PC-9 (cell line): ENCODE measurements around the gene PCNT. TPM values are rescaled to one million over a fixed set of nuclear protein-coding genes. Genes with fewer than 3 reads are reported as not detected.

Experiments used
- BruUV-seq: library from RNA; stranded (reverse); fragments of 400-500 nt; replicated peaks from 2 replicates; lab custom pipeline; 2021; lab: Mats Ljungman, UMichigan
- CTCF ChIA-PET: fragments of 300-600 bp; sonication (Branson Sonifier 250); formaldehyde crosslinking; loops from one replicate; lab custom pipeline; 2022; ENCODE audit warnings: antibody characterized with exemption; lab: Charles Lee
- POLR2A ChIA-PET: fragments of 300-600 bp; sonication (Branson Sonifier 250); formaldehyde crosslinking; loops from one replicate; lab custom pipeline; 2022; ENCODE audit warnings: antibody characterized with exemption; ENCODE audit not compliant: unreplicated experiment; lab: Charles Lee
- DNase-seq, 2 experiments: peaks; one replicate each; pipeline versions ENCODE4 v3.0.0 to v3.0.0-alpha.2; 2015 to 2022; ENCODE audit warnings: mixed read lengths in 1 of 2
- H2AFZ ChIP-seq: fragments of 200-600 bp; sonication (generic); 2 replicates; pipeline ENCODE4 v1.8.1; 2017; ENCODE audit warnings: antibody characterized with exemption
- H3F3A ChIP-seq: fragments of 200-600 bp; sonication (generic); 2 replicates; pipeline ENCODE4 v1.8.1; 2017; ENCODE audit warnings: antibody characterized with exemption, mild to moderate bottlenecking, low read depth; ENCODE audit not compliant: insufficient read depth
- H3K27ac ChIP-seq: fragments of 200-600 bp; sonication (generic); 2 replicates; pipeline ENCODE4 v1.6.1; 2016; ENCODE audit warnings: mixed run types
- H3K27me3 ChIP-seq: fragments of 200-600 bp; sonication (generic); 2 replicates; pipeline ENCODE4 v1.6.1; 2016; ENCODE audit warnings: low read depth, mixed run types; ENCODE audit not compliant: insufficient read depth
- H3K36me3 ChIP-seq: fragments of 200-600 bp; sonication (generic); 2 replicates; pipeline ENCODE4 v1.6.1; 2016; ENCODE audit warnings: low read depth, mixed run types
- H3K4me1 ChIP-seq: fragments of 200-600 bp; sonication (generic); replicated peaks from 2 replicates; pipeline ENCODE4 v1.6.1; 2016; ENCODE audit warnings: mixed run types; ENCODE audit not compliant: insufficient read depth
- H3K4me2 ChIP-seq: fragments of 200-600 bp; sonication (generic); 2 replicates; pipeline ENCODE4 v1.6.1; 2017; ENCODE audit warnings: mixed run types
- H3K4me3 ChIP-seq: fragments of 200-600 bp; sonication (generic); 2 replicates; pipeline ENCODE4 v1.6.1; 2016; ENCODE audit warnings: mixed run types
- H3K79me2 ChIP-seq: fragments of 200-600 bp; sonication (generic); 2 replicates; pipeline ENCODE4 v1.6.1; 2017; ENCODE audit warnings: low read depth, mixed run types
- H3K9me2 ChIP-seq: fragments of 200-600 bp; sonication (generic); 2 replicates; pipeline ENCODE4 v1.8.1; 2017; ENCODE audit warnings: mild to moderate bottlenecking; ENCODE audit not compliant: insufficient read depth
- H3K9me3 ChIP-seq: fragments of 200-600 bp; sonication (generic); 2 replicates; pipeline ENCODE4 v1.8.1; 2016; ENCODE audit warnings: low read depth; ENCODE audit not compliant: insufficient read depth
- H4K20me1 ChIP-seq: fragments of 200-600 bp; sonication (generic); 2 replicates; pipeline ENCODE4 v1.8.1; 2017; ENCODE audit not compliant: insufficient read depth
- CTCF ChIP-seq: fragments of 200-600 bp; sonication (generic); conservative IDR thresholded peaks from 2 replicates; pipeline ENCODE4 v1.6.1; 2017; ENCODE audit warnings: mixed run types, antibody characterized with exemption, mild to moderate bottlenecking, moderate library complexity
- EZH2 ChIP-seq: fragments of 200-600 bp; sonication (generic); IDR thresholded peaks from 2 replicates; pipeline ENCODE4 v1.8.0; 2017; ENCODE audit warnings: antibody characterized with exemption, low read depth
- intact Hi-C: fragments of 100-400 bp; cut with micrococcal nuclease; formaldehyde crosslinking; loops from one replicate; pipeline ENCODE4 v1.10.0; 2022; ENCODE audit not compliant: unreplicated experiment
- total RNA-seq: library from RNA; stranded (reverse); gene quantifications from 2 replicates; pipeline ENCODE4 v1.2.3, GENCODE V29; 2021

The PCNT gene
- total RNA-seq, 1 experiment from 2014 or later = 33.4 TPM

- H4K20me1 ChIP-seq = no peaks in the 10 kb centered on the region
- H3K9me2 ChIP-seq = no peaks in the 10 kb centered on the region
- H2AFZ ChIP-seq = no peak overlapping the region
- H3F3A ChIP-seq = no peaks in the 10 kb centered on the region
- intact Hi-C loops = no loop called here
- no peaks in the 10 kb centered on the region for H3K79me2 ChIP-seq
- H3K27ac ChIP-seq = no peak overlapping the region
- ChIA-PET CTCF (no interaction called here), POLR2A (no interaction called here)
- H3K36me3 ChIP-seq = no peaks in the 10 kb centered on the region
- no peak for DNase-seq
- no TSS peak for BruUV-seq
- no peak overlapping the region for H3K4me2 ChIP-seq
- H3K9me3 ChIP-seq = no peaks in the 10 kb centered on the region
- no peaks in the 10 kb centered on the region for H3K4me1 ChIP-seq
- H3K4me3 ChIP-seq = no peak overlapping the region
- H3K27me3 ChIP-seq = no peaks in the 10 kb centered on the region
- TF ChIP-seq EZH2 (no peak), CTCF (no peak)
Measured at GRCh38 chr21:46437096-46437498, 113.1 kb downstream of the PCNT start.

GRCh38 chr21:46437511-46437910, 113.6 kb downstream of the PCNT start:
- CTCF ChIA-PET = no interaction called here
- no peak for TF ChIP-seq EZH2
- no peak for TF ChIP-seq CTCF
- intact Hi-C loops = no loop called here
- H3K27ac ChIP-seq = no peak overlapping the region
- no peak overlapping the region for H3K4me2 ChIP-seq
- no peaks in the 10 kb centered on the region for H3F3A ChIP-seq
- H3K4me3 ChIP-seq = no peak overlapping the region
- H3K27me3 ChIP-seq = no peaks in the 10 kb centered on the region
- H3K79me2 ChIP-seq = no peaks in the 10 kb centered on the region
- BruUV-seq = no TSS peak
- H2AFZ ChIP-seq = no peak overlapping the region
- H3K4me1 ChIP-seq = no peaks in the 10 kb centered on the region
- no peaks in the 10 kb centered on the region for H4K20me1 ChIP-seq
- H3K9me3 ChIP-seq = no peaks in the 10 kb centered on the region
- POLR2A ChIA-PET = no interaction called here
- H3K36me3 ChIP-seq = no peaks in the 10 kb centered on the region
- DNase-seq = no peak
- no peaks in the 10 kb centered on the region for H3K9me2 ChIP-seq

GRCh38 chr21:46438241-46438640, 114.3 kb downstream of the PCNT start:
- H3K36me3 ChIP-seq = no peaks in the 10 kb centered on the region
- H3K4me2 ChIP-seq = no peak overlapping the region
- CTCF ChIA-PET = no interaction called here
- H4K20me1 ChIP-seq = no peaks in the 10 kb centered on the region
- no peaks in the 10 kb centered on the region for H3K79me2 ChIP-seq
- no peaks in the 10 kb centered on the region for H3K4me1 ChIP-seq
- H3K9me3 ChIP-seq = no peaks in the 10 kb centered on the region
- BruUV-seq = no TSS peak
- H3K4me3 ChIP-seq = no peak overlapping the region
- H2AFZ ChIP-seq = no peak overlapping the region
- H3K27me3 ChIP-seq = no peaks in the 10 kb centered on the region
- H3K27ac ChIP-seq = no peak overlapping the region
- no peaks in the 10 kb centered on the region for H3F3A ChIP-seq
- H3K9me2 ChIP-seq = no peaks in the 10 kb centered on the region
- TF ChIP-seq CTCF = no peak
- TF ChIP-seq EZH2 = no peak
- intact Hi-C loops = no loop called here
- POLR2A ChIA-PET = no interaction called here
- no peak for DNase-seq
